HG02852 (cell line): Measurements from ENCODE around the gene RALGPS1.
"Not testable (repeated sequence)": the region's sequence is repeated elsewhere in the genome, so short reads cannot be mapped to it uniquely, and the experiment has no call there.

Experiments used
- ATAC-seq: cut with Tn5 transposase; IDR thresholded peaks from one replicate; pipeline ENCODE4 v1.9.1; 2021; ENCODE audit warnings: mild to moderate bottlenecking, moderate library complexity; ENCODE audit not compliant: unreplicated experiment

Gene RALGPS1

DNA sequence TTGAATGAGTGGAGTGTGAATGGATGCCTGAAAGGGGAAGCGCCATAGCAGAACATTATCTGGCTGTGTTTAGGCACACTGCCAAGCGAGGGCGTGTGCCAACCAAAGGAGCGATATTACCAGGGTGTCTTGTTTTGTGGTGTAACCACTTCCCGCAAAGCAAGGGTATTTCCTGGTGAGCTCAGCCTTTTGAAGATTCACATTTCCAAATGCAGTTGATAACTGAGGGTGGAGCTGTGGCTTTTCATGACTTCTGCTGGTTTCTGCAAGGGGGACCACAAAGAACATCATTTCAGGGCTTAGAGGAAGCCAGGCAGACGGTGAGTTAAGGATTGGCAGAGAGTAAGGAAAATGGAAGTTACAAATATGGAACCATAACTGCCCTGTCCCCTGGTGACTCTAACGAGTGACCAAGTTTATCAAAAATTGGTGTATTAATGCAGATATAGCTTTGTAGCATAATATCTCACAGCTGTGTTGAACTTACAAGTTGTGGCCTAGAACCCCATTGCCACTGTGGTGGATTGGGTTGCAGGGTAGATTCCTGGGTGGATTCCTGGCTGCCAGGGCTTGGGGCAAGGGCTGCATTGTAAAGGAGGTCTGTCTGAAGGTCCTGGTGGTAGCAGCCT lies 71.4 kb downstream of the RALGPS1 start:
- ATAC-seq: no peak

DNA sequence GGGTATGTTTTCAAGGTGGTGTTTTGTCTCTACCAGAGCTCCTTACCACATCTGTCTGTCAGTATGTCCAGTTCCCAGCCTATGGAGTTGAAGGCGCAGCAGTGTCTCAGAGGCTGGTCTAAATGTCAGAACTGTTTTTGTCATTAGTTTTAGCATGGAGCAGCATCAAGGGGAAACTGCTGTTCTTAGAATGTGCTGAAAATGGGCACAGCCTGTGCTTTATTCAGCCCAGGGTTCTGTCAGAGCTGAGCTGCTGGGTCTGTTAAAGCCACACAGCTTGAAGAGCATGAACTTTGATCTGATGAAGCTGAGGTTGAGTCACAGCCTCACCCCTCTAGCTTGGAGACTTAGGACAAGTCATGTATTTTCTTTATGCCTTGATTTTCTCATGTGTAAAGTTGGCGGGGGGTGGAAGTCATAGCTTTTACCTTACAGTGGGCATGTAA lies 71.9 kb downstream of the RALGPS1 start:
- ATAC-seq: no peak

- ATAC-seq: no peak
These were observed 74.3 kb downstream of the RALGPS1 start for GRCh38 chr9:126988857-126989256.

- no peak for ATAC-seq
These were observed 75.6 kb downstream of the RALGPS1 start for GRCh38 chr9:126989847-126990842.

GRCh38 chr9:126991183-126991582 lies 76.6 kb downstream of the RALGPS1 start:
- no peak for ATAC-seq

DNA sequence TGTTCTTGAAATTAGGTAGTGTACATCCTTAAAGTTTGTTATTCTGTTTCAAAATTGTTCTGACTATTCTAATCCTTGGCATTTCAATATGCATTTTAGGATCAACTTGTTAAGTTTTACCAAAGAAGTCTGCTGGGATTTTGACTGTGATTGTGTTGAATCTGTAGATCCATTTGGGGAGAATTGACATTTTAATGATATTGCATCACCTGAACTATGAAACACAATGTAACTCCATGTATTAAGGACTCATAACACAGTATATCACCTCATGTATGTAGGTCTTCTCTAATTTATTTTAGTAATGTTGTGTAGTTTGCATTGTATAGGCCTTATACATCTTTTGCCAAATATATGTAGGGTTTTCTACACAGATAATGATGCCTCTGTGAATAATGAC lies 77.8 kb downstream of the RALGPS1 start:
- ATAC-seq: no peak

DNA sequence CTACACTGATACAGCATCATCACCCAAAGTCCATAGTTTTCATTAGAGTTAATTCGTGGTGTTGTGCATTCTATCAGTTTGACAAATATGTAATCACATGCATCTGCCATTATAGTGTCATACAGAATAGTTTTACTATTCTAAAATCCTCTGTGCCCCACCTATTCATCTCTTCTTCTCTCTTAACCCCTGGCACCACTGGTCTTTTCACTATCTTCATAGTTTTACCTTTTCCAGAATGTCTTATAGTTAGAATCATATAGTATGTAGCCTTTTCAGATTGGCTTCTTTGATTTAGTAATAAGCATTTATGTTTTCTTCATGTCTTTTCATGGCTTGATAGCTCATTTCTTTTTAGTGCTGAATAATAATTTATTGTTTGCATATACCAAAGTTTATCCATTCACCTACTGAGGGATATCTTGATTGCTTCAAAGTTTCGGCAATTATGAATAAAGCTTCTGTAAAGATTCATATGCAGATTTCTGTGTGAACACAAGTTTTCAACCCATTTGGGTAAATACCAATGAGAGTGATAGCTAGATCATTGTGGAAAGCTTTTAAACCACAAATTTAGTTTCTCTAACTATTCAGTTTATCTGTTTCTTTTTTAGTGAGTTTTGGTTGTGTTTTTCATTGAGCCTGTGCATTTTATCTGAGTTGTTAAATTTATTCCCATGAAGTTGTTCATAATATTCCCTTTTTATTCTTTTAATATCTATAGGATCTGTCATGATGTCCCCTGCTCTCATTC lies 84.9 kb downstream of the RALGPS1 start:
- no peak for ATAC-seq

- ATAC-seq: peak; percentile 90
These were observed 90.6 kb downstream of the RALGPS1 start for GRCh38 chr9:127004946-127005769.

DNA sequence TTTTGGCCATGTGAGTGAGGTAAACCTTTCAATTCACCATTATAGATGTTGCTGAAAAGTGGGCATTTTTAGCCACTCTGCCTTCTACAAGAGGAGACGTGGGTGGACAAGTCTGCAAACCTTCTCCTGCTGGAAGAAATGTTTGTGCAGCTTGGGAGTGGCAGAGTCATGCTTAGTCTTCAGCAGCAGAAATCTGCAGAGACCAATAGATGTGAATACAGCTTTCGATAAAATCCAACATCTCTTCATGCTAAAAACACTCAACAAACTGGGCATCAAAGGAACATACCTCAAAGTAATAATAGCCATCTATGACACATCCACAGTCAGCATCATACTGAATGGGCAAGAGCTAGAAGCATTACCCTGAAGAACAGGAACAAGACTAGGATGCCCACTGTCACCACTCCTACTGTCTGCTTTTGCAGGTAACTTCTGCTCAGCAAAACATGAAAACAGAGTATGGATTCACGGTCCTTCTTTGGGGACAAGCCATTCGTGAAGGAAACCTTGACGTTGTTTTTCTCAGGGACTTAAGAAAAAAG lies 91.3 kb downstream of the RALGPS1 start:
- ATAC-seq: no peak

DNA sequence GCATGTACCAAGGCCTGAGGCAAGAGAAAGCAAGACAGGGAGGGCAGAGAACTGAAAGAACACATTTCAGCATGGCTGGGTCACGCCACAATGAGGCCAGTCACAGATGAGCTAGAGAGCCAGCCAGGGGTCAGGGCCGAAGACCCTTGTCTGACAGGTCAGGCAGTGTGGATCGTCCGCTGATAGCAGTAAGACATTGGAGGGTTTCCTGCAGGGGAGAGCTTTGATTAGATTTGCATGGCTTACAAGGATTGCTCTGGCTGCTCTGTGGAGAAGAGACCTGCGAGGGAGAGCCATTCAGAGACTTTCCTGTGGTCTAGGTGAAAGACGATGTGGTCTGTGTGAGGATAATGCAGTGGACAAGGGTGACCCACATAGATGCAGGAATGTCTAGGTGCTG lies 93.1 kb downstream of the RALGPS1 start:
- ATAC-seq: no peak

GRCh38 chr9:127008076-127008475 lies 93.5 kb downstream of the RALGPS1 start:
- ATAC-seq: no peak

- no peak for ATAC-seq
These were observed 97.2 kb downstream of the RALGPS1 start for GRCh38 chr9:127011772-127012171.

GRCh38 chr9:127012250-127012649 lies 97.7 kb downstream of the RALGPS1 start:
- ATAC-seq: no peak

- no peak for ATAC-seq
These were observed 99.0 kb downstream of the RALGPS1 start for GRCh38 chr9:127013597-127013996.

DNA sequence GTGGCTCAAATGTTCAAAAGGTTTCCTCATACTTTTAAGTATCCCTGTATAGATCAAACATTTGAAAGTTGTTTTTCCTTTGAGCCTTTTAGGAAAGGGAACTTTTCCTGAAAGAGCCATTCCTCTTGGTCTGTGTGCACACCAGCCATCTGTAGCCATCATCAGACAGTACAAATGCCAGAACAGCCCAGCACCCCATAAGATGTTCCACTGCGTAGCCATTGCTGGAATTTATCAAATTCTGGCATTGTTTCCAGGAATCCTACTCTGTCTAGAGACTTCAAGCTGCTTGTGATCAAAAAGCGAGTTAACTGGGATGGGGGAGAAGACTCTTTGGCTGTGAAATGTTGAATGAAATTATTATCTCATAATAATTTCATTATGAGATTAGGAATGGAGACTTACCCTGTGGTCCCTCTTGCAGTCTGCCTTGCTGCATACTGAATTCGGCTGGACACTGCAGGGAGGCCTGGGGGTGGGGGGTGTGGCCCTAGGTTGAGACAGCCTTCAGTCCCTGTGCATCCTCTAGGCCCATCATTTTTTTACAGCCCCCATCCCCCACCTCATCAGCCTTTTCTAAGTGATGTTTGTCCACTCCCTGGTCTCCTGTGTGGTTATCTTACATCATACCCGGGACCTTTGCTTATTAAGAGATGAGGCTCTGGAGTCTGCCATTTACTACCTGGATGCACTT lies 99.8 kb downstream of the RALGPS1 start:
- no peak for ATAC-seq

DNA sequence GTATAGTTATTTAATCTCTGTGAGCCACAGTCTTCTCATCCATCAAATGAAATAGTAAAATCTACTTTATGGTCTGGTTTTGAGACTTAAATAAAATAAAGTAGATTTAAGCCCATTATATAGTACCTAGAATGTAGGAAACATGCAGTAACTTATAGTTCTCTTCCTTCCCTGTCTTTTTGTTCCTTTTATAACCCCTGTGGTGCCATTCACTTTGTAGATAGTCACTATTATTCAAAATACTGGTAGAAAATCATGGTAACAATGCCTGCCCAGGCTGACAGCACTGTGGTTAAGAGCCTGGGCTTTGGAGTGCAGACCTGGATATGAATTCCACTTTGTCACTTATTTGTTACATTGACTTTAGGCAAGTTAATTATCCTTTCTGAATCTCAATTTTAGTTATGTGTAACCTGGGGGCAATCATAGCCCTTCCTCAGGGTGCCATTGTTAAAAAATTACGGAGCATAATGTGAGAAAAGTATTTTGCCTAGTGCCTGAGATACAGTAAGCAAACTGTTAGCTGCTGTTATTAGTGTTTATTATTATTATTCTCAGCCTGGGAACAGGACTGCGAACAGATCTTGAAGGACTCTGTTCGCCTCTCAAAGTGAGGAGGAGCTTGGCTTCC lies 100.4 kb downstream of the RALGPS1 start:
- no peak for ATAC-seq

- no peak for ATAC-seq
These were observed 101.4 kb downstream of the RALGPS1 start for GRCh38 chr9:127015921-127016512.

GRCh38 chr9:127017979-127018378 lies 103.4 kb downstream of the RALGPS1 start:
- ATAC-seq: not testable (repeated sequence)

DNA sequence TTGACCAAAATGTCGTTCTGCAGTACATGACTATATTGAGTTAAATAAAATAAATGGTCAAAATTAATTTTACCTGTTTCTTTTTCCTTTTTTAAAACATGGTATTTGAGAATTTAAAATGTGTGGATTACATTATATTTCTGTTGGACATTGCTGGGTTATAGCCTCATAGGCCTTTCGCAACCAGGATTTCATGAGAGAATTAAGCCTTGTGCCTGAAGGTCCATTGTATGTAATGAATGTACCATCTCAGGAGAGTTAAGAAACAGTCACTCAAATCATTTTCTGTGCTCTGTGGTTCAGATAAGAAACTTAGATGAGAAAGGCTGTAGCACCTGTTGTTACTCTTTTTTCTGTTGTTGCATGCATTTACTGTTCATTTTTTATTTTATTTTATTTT lies 104.4 kb downstream of the RALGPS1 start:
- ATAC-seq: no peak
